ENCODE data around the gene PLD5.

The PLD5 gene

DNA sequence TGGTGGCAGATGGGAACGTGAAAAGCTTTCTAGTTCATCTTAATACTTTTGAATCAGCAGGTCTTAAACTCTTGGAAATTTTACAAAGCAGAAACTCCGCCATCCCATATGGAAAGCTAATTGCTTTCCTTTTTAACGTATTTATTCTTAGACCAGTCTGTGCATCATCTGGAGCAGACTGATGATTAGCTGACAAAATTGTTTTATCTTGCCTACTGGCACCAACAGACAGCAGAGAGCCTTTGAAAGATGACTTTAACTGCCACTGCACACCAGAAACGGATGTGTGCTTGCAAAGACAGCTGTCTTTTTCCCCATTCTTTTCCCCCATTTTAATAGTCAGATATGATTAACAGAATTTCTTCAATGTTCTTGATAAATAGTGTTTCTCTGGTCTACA, 97.0 kb downstream of the PLD5 start:
- no peak overlapping the region for H3K4me3 ChIP-seq (ENCODE audit: low read depth, low read length)
- no peak for DNase-seq (ENCODE audit: low read depth)
- TF ChIP-seq, protein P1, sequence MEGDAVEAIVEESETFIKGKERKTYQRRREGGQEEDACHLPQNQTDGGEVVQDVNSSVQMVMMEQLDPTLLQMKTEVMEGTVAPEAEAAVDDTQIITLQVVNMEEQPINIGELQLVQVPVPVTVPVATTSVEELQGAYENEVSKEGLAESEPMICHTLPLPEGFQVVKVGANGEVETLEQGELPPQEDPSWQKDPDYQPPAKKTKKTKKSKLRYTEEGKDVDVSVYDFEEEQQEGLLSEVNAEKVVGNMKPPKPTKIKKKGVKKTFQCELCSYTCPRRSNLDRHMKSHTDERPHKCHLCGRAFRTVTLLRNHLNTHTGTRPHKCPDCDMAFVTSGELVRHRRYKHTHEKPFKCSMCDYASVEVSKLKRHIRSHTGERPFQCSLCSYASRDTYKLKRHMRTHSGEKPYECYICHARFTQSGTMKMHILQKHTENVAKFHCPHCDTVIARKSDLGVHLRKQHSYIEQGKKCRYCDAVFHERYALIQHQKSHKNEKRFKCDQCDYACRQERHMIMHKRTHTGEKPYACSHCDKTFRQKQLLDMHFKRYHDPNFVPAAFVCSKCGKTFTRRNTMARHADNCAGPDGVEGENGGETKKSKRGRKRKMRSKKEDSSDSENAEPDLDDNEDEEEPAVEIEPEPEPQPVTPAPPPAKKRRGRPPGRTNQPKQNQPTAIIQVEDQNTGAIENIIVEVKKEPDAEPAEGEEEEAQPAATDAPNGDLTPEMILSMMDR (conservative IDR thresholded peaks at IDR 0.05; ENCODE audit: low read depth, low read length) = no peak

DNA sequence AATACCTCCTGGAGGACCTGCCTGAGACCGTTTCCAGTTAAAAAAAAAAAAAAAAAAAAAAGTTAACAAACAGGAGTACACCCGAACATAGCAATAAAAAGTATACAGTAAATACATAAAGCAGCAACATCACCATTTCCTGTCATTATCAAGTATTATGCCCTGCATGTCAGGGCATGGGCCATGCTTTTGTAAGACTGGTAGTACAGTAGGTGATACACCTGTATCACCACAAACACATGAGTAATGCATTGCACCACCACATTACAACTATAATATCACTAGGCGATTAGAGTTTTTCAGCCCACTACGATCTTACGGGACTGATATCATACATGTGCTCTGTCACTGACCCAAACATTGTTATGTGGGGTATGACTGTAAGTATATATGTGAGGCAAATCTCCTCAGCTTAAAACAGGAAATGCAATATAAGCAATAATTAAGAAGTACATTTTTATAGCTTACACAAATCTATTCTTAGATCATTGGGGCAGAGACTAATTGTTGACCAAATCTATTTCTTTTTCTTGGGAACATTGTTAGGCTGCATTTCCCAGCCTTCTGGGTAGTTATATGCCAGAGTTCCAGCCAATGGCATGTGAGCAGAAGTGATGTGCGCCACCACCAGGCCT, 98.1 kb downstream of the PLD5 start:
- DNase-seq (ENCODE audit: low read depth) = no peak
- TF ChIP-seq, protein P1 (conservative IDR thresholded peaks at IDR 0.05; ENCODE audit: low read depth, low read length) = no peak
- H3K4me3 ChIP-seq (ENCODE audit: low read depth, low read length) = no peak overlapping the region

DNA sequence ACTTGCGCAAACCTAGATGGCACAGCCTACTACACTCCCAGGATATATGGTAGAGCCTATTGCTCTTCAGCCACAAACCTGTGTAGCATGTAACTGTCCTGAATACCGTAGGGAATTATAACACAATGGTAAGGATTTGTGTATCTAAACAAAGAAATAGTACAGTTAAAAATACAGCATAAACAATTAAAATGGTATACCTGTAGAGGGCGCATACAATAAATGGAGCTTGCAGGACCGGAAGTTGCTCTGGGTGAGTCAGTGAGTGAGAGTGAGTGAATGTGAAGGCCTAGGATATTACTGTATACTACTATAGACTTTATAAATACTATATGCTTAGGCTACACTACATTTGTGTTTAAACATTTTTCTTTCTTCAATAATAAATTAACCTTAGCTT, 99.3 kb downstream of the PLD5 start:
- H3K4me3 ChIP-seq (ENCODE audit: low read depth, low read length) = no peak overlapping the region
- no peak for DNase-seq (ENCODE audit: low read depth)
- TF ChIP-seq, protein P1 (conservative IDR thresholded peaks at IDR 0.05; ENCODE audit: low read depth, low read length) = no peak

DNA sequence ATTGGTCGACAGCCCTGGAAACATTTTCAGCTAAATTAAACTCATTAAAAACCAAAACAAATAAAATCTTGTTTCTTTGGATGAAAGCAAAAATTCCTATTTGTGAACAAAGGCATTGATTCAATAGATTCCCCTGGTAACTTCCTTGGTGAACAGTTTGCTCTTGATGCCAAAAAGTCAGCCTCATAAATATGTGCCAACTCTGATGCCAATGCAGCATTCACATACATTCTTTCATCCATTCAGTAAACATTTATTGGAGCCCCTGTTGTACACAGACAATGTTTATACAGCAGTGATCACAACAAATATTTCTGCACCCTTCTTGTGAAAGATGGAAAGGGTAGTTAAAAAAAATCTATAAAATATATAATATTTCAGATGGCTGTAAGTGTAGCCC, 107.8 kb downstream of the PLD5 start:
- no peak overlapping the region for H3K4me3 ChIP-seq (ENCODE audit: low read depth, low read length)
- DNase-seq (ENCODE audit: low read depth) = no peak
- TF ChIP-seq, protein P1 (conservative IDR thresholded peaks at IDR 0.05; ENCODE audit: low read depth, low read length) = no peak

DNA sequence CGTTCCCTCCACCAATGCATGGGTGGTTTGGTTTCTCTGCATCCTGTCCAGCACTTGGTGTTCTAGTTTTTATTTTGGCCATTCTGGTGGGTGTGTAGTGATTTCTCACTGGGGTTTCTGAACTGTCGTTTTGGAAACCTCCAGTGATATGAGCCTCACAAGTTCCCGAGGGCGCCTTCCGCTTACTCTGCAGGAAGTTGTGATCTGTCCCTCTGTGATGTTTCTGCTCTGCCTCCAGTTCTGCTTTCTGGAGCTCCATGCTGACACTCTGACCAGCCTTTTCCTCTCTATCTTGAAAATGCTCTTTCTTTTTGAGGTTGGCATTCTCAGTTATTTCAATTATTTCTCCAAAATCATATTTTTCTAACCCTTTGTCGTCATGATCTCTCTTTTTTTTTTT, 111.6 kb downstream of the PLD5 start:
- TF ChIP-seq, protein P1 (conservative IDR thresholded peaks at IDR 0.05; ENCODE audit: low read depth, low read length) = no peak
- DNase-seq (ENCODE audit: low read depth) = no peak
- no peak overlapping the region for H3K4me3 ChIP-seq (ENCODE audit: low read depth, low read length)

DNA sequence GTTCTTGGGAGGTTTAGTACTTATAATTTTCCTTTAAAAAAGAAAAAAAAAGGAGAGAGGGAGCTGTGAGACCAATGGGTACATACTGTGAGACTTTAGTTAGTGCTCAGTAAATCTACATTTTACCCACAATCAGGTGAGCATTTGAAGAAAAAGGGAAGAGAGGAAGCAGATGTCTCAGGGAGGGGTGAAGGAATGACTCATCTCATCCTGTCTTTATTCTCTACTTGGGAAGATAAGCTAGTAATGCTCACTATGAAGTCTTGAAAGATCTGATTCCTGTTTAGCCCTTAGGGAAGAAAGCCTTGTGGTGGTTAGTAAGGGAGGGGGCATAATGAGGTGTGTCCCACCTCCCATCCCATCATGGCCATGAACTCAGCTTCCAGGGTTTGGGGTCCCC, 112.6 kb downstream of the PLD5 start:
- TF ChIP-seq, protein P1 (conservative IDR thresholded peaks at IDR 0.05; ENCODE audit: low read depth, low read length) = no peak
- no peak overlapping the region for H3K4me3 ChIP-seq (ENCODE audit: low read depth, low read length)
- DNase-seq (ENCODE audit: low read depth) = no peak

DNA sequence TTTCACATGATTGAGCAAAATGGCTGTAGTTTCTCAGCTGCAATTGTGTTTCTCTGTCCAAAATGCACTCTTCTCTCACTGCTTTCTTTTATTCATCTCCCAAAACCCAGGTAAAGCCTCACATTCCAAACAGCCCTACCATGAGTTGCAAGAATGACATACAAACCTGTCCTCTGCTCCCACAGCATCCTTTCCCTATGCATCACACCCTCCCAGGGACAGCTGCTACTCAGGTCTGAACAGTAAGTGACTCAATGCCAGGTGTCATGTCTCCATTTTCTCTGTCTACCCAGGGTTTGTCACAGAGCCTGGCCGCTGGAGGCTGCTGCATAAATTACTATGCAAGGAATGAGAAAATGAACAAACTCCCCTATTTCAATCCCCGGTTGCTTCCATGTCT, 118.5 kb downstream of the PLD5 start:
- DNase-seq (ENCODE audit: low read depth) = no peak
- H3K4me3 ChIP-seq (ENCODE audit: low read depth, low read length) = no peak overlapping the region
- TF ChIP-seq, protein P1 (conservative IDR thresholded peaks at IDR 0.05; ENCODE audit: low read depth, low read length) = no peak
